HG02970 (cell line): ENCODE results near the gene HARS1.
"Not testable (repeated sequence)": the region's sequence is repeated elsewhere in the genome, so short reads cannot be mapped to it uniquely, and the experiment has no call there.

ENCODE experiments used
- ATAC-seq: cut with Tn5 transposase; IDR thresholded peaks from one replicate; pipeline ENCODE4 v1.9.1; 2021; ENCODE audit warnings: mild to moderate bottlenecking, moderate library complexity, moderate number of reproducible peaks; ENCODE audit not compliant: unreplicated experiment, low FRiP score

The HARS1 gene

DNA sequence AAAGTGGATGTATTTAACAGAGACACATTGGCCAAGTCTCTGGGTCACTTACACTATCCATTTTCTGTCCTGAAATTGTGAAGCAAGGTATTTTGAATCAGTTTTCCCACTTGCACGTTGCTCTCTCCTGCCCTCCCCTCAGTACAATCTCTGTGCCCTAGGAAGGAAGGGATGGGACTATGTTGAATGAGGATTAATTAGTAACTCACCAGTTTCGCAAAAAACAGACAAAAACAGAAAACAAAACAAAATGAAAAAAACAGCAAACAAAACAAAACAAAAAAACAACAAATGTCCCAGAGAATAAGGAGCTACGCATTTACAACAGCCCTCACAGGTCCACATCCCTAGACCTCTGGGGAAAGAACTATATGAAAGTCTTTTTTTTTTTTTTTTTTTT, 57.1 kb downstream of the HARS1 start:
- ATAC-seq, result no peak

DNA sequence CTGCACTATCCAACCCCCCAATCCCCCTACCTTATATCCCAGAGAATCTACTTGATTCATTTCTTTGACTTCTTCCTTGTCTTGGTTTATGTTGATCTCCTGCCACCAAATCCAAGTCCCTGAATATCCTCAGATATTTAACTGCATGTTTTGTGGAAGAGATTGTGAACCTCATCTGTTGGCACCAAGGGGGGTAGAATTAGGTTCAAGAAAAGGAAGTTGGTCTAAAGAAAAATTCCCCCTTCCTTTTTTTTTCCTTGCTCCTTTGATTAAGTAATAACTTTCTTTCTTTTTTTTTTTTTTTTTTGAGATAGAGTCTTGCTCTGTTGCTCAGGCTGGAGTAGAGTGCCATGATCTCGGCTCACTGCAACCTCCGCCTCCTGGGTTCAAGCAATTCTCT, 57.7 kb downstream of the HARS1 start:
- ATAC-seq, result no peak

DNA sequence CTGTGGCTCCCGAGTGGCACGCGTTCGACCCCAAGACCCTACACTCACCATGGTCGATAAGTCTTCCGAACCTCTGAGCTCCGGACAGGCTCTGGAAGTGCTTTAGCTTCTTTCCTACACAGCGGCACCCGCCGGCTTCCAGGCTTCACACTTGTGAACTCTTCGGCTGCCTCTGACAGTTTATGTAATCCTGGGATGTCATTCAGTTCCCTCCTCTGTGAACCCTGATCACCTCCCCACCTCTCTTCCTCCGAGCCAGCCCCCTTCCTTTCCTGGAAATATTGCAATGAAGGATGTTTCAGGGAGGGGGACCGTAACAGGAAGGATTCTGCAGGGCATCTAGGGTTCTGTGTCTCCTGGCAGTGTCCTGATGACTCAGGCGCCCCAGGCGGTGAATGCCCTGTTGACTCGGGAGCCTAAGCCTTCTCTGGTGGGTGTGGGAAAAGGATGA, 58.1 kb downstream of the HARS1 start, which contains the start of gene CD14:
CD14 (minus strand) TSS at position 155 of the 451 bp plus-strand sequence; CDS start at position 51, 104 bp downstream.
- no peak for ATAC-seq

DNA sequence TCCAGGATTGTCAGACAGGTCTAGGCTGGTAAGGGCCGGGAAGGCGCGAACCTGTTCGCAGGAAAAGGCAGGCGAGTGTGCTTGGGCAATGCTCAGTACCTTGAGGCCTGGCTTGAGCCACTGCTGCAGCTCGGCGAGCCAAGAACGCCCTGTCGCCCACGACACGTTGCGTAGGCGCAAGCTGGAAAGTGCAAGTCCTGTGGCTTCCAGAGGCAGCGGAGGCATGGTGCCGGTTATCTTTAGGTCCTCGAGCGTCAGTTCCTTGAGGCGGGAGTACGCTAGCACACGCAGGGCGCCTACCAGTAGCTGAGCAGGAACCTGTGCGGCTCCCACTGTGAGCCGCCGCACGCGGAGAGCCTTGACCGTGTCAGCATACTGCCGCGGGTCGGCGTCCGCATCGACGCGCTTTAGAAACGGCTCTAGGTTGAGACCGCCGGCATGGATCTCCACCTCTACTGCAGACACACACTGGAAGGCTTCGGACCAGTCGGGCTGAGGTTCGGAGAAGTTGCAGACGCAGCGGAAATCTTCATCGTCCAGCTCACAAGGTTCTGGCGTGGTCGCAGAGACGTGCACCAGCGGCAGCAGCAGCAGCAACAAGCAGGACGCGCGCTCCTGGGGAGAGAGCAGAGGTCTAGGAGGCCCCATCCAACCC, 58.7 kb downstream of the HARS1 start:
- no peak for ATAC-seq

DNA sequence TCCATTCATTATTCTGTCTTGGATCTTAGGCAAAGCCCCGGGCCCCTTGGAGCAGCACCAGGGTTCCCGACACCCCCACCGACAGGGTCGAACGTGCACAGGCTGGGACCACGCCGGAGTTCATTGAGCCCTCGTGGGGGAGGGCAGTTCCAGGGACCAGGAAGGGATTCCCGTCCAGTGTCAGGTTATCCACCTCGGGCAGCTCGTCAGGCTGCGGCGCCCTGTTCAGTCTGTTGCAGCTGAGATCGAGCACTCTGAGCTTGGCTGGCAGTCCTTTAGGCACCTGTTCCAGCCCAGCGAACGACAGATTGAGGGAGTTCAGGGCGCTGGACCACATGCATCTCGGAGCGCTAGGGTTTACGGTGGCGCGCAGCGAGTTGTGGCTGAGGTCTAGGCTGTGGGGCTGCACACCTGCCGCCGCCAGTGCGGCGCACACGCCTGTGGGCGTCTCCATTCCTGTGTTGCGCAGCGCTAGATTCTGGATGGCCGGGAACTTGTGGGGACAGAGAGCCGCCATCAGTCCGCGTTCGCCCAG, 59.3 kb downstream of the HARS1 start:
- no peak for ATAC-seq

DNA sequence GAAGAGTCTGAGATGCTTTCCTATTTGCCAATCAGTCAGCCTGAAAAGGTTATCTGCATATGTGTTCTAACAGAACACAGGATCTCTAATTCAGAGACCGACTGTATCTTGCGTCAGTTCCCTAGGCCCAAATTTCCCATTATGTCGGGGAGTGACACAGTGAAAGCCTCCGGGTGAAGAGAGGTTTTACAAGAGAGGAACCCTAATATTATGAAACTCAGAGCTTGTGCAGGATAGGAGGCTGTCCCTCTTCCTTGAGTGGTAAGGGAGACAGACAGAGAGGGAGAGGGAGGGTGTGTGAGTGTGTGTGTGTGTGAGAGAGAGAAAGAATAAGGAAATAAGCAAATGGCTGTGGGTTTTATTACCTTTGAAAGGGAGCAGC, 60.1 kb downstream of the HARS1 start:
- ATAC-seq, result no peak

DNA sequence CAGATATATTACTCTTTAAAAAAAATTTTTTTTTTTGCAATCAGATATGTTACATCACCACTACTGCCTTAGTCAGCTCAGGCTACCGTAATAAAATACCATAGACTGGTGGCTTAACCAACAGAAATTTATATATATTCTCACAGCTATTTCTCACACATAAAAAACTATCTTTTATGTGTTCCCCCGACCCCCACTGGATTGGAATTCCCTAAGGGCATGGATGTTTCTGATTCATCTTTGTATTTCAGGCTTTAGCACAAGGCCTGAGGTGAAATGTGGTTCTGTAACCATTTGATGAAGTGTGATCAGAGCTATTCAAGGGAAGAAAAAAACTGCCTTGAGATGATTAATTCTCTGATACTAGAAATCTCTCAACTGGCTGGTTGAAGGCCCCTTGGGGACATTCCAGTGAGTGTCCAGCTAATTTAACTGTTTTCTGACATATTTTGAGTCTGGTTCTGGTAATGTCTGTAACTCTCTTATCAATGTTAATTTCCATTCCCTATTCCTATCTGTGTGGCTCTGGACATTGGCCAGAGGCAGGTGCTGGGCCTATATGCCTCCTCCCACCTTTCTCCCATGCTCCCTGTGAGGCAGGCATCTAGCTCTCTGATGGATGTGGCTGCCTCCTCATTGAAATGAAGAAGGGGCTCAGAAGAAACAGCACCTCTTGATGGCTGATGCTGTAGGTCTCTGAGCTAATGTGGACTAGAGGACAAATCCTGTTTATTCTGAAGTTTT, 60.7 kb downstream of the HARS1 start:
- ATAC-seq, result no peak

DNA sequence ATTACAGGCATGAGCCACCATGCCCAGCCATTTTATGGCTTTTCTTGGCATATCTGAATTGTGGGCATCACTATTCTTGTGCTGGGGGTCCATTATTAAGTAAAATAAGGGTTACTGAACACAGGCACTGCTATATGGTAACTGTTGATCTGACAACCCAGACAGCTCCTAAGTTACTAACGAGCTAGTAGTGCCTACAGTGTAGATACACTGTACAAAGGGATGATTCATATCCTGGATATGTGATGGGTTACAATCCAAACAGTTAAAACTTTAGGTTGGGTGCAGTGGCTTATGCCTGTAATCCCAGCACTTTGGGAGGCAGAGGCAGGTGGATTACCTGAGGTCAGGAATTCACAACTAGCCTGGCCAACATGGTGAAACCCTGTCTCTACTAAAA, 62.5 kb downstream of the HARS1 start:
- no peak for ATAC-seq

DNA sequence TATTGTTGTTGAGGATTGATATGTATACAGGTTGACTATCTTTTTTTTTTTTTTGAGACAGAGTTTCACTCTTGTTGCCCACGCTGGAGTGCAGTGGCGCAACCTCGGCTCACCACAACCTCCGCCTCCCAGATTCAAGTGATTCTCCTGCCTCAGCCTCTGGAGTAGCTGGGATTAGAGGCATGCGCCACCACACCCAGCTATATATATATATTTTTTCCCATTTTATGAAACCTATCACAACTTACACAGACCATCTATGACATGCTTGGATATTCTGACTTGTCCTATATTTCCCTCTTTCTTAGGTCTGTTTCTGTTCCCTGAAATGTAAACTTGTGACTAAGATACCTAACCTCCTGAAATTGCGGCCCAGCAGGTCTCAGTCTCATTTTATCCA, 63.2 kb downstream of the HARS1 start:
- ATAC-seq, result no peak

DNA sequence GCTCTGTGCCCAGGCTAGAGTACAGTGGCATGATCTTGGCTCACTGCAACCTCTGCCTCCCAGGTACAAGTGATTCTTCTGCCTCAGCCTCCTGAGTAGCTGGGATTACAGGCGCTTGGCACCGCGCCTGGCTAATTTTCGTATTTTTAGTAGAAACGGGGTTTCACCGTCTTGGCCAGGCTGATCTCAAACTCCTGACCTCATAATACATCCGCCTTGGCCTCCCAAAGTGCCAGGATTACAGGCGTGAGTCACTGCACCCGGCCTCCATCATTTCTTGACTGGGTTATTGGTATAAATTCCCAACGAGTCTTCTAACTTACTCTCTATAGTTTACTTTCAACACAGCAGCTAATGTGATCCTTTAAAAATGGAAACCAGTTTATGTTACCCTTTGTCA, 66.3 kb downstream of the HARS1 start:
- not testable (repeated sequence) for ATAC-seq
